ENCODE measurements around the gene NFKB1.

DNA sequence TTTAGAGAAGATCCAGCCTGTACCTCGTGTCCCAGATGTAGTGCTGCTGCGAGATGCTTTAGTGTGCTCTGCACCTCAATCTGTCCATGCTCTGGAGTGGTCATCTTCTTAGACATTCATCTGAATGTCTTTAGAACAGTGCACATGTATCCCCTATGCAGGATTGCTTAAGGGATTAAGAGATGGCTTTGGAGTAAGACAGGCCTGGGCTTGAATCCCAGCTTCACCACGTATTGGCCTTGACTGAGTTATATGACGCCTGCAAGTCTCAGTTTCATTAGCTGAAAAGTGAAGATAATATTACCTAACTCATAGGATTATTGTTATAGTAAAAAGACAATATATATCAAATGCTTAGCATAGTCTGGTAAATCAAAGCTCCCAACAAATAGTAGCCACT is 98.3 kb downstream of the NFKB1 start:
- no peak for TF ChIP-seq EZH2 (IDR thresholded peaks at IDR 0.05; ENCODE audit: low read length)
- TF ChIP-seq, protein P1, sequence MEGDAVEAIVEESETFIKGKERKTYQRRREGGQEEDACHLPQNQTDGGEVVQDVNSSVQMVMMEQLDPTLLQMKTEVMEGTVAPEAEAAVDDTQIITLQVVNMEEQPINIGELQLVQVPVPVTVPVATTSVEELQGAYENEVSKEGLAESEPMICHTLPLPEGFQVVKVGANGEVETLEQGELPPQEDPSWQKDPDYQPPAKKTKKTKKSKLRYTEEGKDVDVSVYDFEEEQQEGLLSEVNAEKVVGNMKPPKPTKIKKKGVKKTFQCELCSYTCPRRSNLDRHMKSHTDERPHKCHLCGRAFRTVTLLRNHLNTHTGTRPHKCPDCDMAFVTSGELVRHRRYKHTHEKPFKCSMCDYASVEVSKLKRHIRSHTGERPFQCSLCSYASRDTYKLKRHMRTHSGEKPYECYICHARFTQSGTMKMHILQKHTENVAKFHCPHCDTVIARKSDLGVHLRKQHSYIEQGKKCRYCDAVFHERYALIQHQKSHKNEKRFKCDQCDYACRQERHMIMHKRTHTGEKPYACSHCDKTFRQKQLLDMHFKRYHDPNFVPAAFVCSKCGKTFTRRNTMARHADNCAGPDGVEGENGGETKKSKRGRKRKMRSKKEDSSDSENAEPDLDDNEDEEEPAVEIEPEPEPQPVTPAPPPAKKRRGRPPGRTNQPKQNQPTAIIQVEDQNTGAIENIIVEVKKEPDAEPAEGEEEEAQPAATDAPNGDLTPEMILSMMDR (optimal IDR thresholded peaks at IDR 0.05 in 1 of 3, IDR thresholded peaks at IDR 0.05 in 1 of 3, conservative IDR thresholded peaks at IDR 0.05 in 1 of 3; ENCODE audit: extremely low read depth in 1 of 3, insufficient read depth in 2 of 3, low read length in 3 of 3), result no peak

All from keratinocyte (primary cell).